Measurements from ENCODE around the gene MELK. TPM values are rescaled to one million over a fixed set of nuclear protein-coding genes. Genes with fewer than 3 reads are reported as not detected.
"Not testable (repeated sequence)": the region's sequence is repeated elsewhere in the genome, so short reads cannot be mapped to it uniquely, and the experiment has no call there.

MELK gene
- total RNA-seq, 2 donors from 2014 or later = 1.1 to 21.0 TPM

GRCh38 chr9:36560771-36561170 lies 11.9 kb upstream of the MELK start:
- no peak for TF ChIP-seq CTCF (IDR thresholded peaks at IDR 0.05)
- no peak for TF ChIP-seq POLR2AphosphoS5 (IDR thresholded peaks at IDR 0.05)
- TF ChIP-seq POLR2A (IDR thresholded peaks at IDR 0.05) = no peak
- Histone ChIP-seq H3K36me3 (no peaks in the 10 kb centered on the region), H3K9me3 (no peaks in the 10 kb centered on the region), H3K27ac (no peak overlapping the region), H3K4me1 (replicated peaks) (no peaks in the 10 kb centered on the region), H3K27me3 (replicated peaks; ENCODE audit: insufficient read depth) (no peaks in the 10 kb centered on the region), H3K4me3 (no peak overlapping the region)
- WGBS = 44% methylated on average over 2 of the region's 2 CpGs
- DNase-seq (ENCODE audit: low spot score) = no peak
- intact Hi-C loops (cut with DNase I) = no loop called here

GRCh38 chr9:36562801-36563200 lies 9.9 kb upstream of the MELK start:
- 94% methylated on average over 11 of the region's 11 CpGs for WGBS
- H3K4me1 ChIP-seq (replicated peaks); H3K27me3 ChIP-seq (replicated peaks; ENCODE audit: insufficient read depth): not testable (repeated sequence)

GRCh38 chr9:36566813-36567221 lies 5.9 kb upstream of the MELK start:
- H3K4me3 ChIP-seq = no peak overlapping the region
- H3K36me3 ChIP-seq = no peaks in the 10 kb centered on the region
- no peaks in the 10 kb centered on the region for H3K4me1 ChIP-seq (replicated peaks)
- no peak overlapping the region for H3K27ac ChIP-seq
- TF ChIP-seq POLR2A (IDR thresholded peaks at IDR 0.05) (no peak), CTCF (IDR thresholded peaks at IDR 0.05) (no peak), POLR2AphosphoS5 (IDR thresholded peaks at IDR 0.05) (peak; percentile 43)
- DNase-seq (ENCODE audit: low spot score) = peak; percentile 66
- no peaks in the 10 kb centered on the region for H3K27me3 ChIP-seq (replicated peaks; ENCODE audit: insufficient read depth)
- no peaks in the 10 kb centered on the region for H3K9me3 ChIP-seq
- intact Hi-C loops (cut with DNase I) = no loop called here
- WGBS = 30% methylated on average over 8 of the region's 8 CpGs

More at GRCh38 chr9:36562801-36563200, 9.9 kb upstream of the MELK start:
- intact Hi-C loops (cut with DNase I); DNase-seq (ENCODE audit: low spot score); H3K36me3 ChIP-seq; H3K9me3 ChIP-seq; H3K27ac ChIP-seq; H3K4me3 ChIP-seq: not testable (repeated sequence)

- 87% methylated on average over 4 of the region's 4 CpGs for WGBS
- H3K4me1 ChIP-seq (replicated peaks); DNase-seq (ENCODE audit: low spot score); H3K27ac ChIP-seq; H3K4me3 ChIP-seq; intact Hi-C loops (cut with DNase I); H3K9me3 ChIP-seq; H3K27me3 ChIP-seq (replicated peaks; ENCODE audit: insufficient read depth); H3K36me3 ChIP-seq: not testable (repeated sequence)
These were observed 4.0 kb upstream of the MELK start for GRCh38 chr9:36568681-36569080.

GRCh38 chr9:36571333-36571732 lies 1.4 kb upstream of the MELK start:
- Histone ChIP-seq H3K36me3 (no peaks in the 10 kb centered on the region), H3K4me3 (no peak overlapping the region), H3K9me3 (no peaks in the 10 kb centered on the region), H3K27me3 (replicated peaks; ENCODE audit: insufficient read depth) (no peaks in the 10 kb centered on the region), H3K4me1 (replicated peaks) (no peaks in the 10 kb centered on the region), H3K27ac (no peak overlapping the region)
- intact Hi-C loops (cut with DNase I) = no loop called here
- DNase-seq (ENCODE audit: low spot score) = no peak
- TF ChIP-seq CTCF (IDR thresholded peaks at IDR 0.05) (no peak), POLR2A (IDR thresholded peaks at IDR 0.05) (no peak), POLR2AphosphoS5 (IDR thresholded peaks at IDR 0.05) (no peak)
- WGBS = 86% methylated on average over 2 of the region's 2 CpGs

GRCh38 chr9:36574045-36574444 lies 1.4 kb downstream of the MELK start:
- H3K9me3 ChIP-seq; DNase-seq (ENCODE audit: low spot score); H3K4me1 ChIP-seq (replicated peaks); H3K27ac ChIP-seq; H3K27me3 ChIP-seq (replicated peaks; ENCODE audit: insufficient read depth); H3K36me3 ChIP-seq; H3K4me3 ChIP-seq; intact Hi-C loops (cut with DNase I): not testable (repeated sequence)
- 95% methylated on average over 8 of the region's 8 CpGs for WGBS

Data from prostate gland (tissue), 2 donors.